Measurements from ENCODE around the gene ZNF470. TPM values are rescaled to one million over a fixed set of nuclear protein-coding genes. Genes with fewer than 3 reads are reported as not detected.

The ZNF470 gene
- total and polyA plus RNA-seq, 2 of the 13 experiments (the other 11 are each of a cell fraction or from before 2014, with no cell fraction given): not detected

GRCh38 chr19:56637976-56638555, 70.8 kb downstream of the ZNF470 start (continued):
- TF ChIP-seq ZNF614 (CRISPR knock-in tag; IDR thresholded peaks at IDR 0.05; ENCODE audit: borderline replicate concordance): peak; percentile 99
- peak; percentile 96 for TF ChIP-seq ZGPAT (CRISPR knock-in tag; IDR thresholded peaks at IDR 0.05)
- TF ChIP-seq, protein P1, sequence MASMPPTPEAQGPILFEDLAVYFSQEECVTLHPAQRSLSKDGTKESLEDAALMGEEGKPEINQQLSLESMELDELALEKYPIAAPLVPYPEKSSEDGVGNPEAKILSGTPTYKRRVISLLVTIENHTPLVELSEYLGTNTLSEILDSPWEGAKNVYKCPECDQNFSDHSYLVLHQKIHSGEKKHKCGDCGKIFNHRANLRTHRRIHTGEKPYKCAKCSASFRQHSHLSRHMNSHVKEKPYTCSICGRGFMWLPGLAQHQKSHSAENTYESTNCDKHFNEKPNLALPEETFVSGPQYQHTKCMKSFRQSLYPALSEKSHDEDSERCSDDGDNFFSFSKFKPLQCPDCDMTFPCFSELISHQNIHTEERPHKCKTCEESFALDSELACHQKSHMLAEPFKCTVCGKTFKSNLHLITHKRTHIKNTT (CRISPR knock-in tag; IDR thresholded peaks at IDR 0.05): no peak
- TF ChIP-seq RFX1 (IDR thresholded peaks at IDR 0.05): no peak
- peak; percentile 97 for TF ChIP-seq ARNTL (CRISPR knock-in tag; IDR thresholded peaks at IDR 0.05)
- TF ChIP-seq ZNF891 (CRISPR knock-in tag; IDR thresholded peaks at IDR 0.05): peak; percentile 100
- peak; percentile 100 for TF ChIP-seq KLF15 (CRISPR knock-in tag; IDR thresholded peaks at IDR 0.05; ENCODE audit: borderline replicate concordance)
- no peak for TF ChIP-seq SNRNP70 (IDR thresholded peaks at IDR 0.05; ENCODE audit: low read depth, low read length)
- TF ChIP-seq, protein P2, sequence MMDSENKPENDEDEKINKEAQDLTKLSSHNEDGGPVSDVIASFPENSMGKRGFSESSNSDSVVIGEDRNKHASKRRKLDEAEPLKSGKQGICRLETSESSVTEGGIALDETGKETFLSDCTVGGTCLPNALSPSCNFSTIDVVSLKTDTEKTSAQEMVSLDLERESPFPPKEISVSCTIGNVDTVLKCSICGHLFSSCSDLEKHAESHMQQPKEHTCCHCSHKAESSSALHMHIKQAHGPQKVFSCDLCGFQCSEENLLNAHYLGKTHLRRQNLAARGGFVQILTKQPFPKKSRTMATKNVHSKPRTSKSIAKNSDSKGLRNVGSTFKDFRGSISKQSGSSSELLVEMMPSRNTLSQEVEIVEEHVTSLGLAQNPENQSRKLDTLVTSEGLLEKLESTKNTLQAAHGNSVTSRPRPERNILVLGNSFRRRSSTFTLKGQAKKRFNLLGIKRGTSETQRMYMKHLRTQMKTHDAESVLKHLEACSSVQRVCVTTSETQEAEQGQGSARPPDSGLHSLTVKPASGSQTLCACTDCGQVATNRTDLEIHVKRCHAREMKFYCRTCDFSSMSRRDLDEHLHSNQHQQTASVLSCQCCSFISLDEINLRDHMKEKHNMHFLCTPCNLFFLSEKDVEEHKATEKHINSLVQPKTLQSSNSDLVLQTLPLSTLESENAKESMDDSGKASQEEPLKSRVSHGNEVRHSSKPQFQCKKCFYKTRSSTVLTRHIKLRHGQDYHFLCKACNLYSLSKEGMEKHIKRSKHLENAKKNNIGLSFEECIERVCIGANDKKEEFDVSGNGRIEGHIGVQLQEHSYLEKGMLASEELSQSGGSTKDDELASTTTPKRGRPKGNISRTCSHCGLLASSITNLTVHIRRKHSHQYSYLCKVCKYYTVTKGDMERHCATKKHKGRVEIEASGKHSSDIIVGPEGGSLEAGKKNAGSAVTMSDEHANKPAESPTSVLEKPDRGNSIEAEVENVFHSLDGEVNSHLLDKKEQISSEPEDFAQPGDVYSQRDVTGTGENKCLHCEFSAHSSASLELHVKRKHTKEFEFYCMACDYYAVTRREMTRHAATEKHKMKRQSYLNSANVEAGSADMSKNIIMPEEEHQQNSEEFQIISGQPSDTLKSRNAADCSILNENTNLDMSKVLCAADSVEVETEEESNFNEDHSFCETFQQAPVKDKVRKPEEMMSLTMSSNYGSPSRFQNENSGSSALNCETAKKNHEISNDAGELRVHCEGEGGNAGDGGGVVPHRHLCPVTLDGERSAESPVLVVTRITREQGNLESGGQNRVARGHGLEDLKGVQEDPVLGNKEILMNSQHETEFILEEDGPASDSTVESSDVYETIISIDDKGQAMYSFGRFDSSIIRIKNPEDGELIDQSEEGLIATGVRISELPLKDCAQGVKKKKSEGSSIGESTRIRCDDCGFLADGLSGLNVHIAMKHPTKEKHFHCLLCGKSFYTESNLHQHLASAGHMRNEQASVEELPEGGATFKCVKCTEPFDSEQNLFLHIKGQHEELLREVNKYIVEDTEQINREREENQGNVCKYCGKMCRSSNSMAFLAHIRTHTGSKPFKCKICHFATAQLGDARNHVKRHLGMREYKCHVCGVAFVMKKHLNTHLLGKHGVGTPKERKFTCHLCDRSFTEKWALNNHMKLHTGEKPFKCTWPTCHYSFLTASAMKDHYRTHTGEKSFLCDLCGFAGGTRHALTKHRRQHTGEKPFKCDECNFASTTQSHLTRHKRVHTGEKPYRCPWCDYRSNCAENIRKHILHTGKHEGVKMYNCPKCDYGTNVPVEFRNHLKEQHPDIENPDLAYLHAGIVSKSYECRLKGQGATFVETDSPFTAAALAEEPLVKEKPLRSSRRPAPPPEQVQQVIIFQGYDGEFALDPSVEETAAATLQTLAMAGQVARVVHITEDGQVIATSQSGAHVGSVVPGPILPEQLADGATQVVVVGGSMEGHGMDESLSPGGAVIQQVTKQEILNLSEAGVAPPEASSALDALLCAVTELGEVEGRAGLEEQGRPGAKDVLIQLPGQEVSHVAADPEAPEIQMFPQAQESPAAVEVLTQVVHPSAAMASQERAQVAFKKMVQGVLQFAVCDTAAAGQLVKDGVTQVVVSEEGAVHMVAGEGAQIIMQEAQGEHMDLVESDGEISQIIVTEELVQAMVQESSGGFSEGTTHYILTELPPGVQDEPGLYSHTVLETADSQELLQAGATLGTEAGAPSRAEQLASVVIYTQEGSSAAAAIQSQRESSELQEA (CRISPR knock-in tag; IDR thresholded peaks at IDR 0.05; ENCODE audit: not compliant biosample characterization): peak; percentile 97
- TF ChIP-seq BCL6 (CRISPR knock-in tag; IDR thresholded peaks at IDR 0.05): peak; percentile 79
- peak; percentile 99 for TF ChIP-seq XBP1 (CRISPR knock-in tag; IDR thresholded peaks at IDR 0.05)
- no peak for TF ChIP-seq U2AF2 (IDR thresholded peaks at IDR 0.05; ENCODE audit: low read depth, low read length)
- no peak for TF ChIP-seq AGO2 (optimal IDR thresholded peaks at IDR 0.05; ENCODE audit: low read depth, low read length)
- peak; percentile 96 for TF ChIP-seq KMT2B (CRISPR knock-in tag; IDR thresholded peaks at IDR 0.05)
- TF ChIP-seq, protein P3, sequence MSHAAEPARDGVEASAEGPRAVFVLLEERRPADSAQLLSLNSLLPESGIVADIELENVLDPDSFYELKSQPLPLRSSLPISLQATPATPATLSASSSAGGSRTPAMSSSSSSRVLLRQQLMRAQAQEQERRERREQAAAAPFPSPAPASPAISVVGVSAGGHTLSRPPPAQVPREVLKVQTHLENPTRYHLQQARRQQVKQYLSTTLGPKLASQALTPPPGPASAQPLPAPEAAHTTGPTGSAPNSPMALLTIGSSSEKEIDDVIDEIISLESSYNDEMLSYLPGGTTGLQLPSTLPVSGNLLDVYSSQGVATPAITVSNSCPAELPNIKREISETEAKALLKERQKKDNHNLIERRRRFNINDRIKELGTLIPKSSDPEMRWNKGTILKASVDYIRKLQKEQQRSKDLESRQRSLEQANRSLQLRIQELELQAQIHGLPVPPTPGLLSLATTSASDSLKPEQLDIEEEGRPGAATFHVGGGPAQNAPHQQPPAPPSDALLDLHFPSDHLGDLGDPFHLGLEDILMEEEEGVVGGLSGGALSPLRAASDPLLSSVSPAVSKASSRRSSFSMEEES (CRISPR knock-in tag; IDR thresholded peaks at IDR 0.05): peak; percentile 99
- peak; percentile 90 for TF ChIP-seq ZNF3 (CRISPR knock-in tag; IDR thresholded peaks at IDR 0.05)
- TF ChIP-seq, protein P4, sequence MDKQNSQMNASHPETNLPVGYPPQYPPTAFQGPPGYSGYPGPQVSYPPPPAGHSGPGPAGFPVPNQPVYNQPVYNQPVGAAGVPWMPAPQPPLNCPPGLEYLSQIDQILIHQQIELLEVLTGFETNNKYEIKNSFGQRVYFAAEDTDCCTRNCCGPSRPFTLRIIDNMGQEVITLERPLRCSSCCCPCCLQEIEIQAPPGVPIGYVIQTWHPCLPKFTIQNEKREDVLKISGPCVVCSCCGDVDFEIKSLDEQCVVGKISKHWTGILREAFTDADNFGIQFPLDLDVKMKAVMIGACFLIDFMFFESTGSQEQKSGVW (CRISPR knock-in tag; IDR thresholded peaks at IDR 0.05; ENCODE audit: borderline replicate concordance): peak; percentile 99
- no peak for TF ChIP-seq ZNF282 (IDR thresholded peaks at IDR 0.05; ENCODE audit: partially characterized antibody)
